Measurements from ENCODE around the gene SLC4A4.
"Not testable (repeated sequence)": the region's sequence is repeated elsewhere in the genome, so short reads cannot be mapped to it uniquely, and the experiment has no call there.

SLC4A4 gene

DNA sequence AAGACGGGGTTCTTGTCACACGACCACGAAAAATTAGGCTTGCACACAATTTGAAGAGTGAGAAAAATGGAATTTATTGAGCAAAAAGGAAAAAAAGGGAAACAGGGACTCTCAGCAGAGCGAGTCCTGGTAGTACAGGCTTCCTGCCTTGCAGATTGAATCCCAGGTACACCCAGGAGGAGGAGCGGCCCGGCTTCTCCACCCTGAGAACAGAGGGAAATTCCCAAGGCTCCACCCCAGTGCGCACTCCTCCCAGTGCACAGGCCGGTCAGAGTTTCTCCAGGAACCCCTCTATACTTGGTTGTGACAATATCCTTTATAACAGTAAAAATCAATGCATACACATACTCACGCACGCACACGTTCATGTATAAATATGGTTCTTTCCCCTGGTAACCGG lies 22.0 kb downstream of the SLC4A4 start:
- no peak for DNase-seq

DNA sequence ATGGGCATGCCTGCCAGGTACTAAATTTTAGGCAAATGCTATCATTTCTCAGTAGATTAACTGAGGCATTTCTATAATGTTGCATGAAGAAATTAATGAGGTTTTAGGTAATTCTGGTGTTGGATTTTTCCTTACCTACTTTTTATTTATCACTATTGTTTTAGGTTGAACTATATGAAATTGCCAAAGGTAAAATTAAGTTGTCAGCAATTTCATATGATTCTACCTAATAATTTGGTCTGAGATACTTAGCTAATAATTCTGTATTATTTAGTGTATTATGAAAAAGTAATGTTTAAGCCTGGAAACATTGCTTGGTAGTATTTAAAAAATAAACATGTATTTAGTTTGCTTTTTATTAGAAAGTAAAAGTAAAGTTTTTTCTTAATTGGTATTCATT lies 22.7 kb downstream of the SLC4A4 start:
- DNase-seq, result no peak

DNA sequence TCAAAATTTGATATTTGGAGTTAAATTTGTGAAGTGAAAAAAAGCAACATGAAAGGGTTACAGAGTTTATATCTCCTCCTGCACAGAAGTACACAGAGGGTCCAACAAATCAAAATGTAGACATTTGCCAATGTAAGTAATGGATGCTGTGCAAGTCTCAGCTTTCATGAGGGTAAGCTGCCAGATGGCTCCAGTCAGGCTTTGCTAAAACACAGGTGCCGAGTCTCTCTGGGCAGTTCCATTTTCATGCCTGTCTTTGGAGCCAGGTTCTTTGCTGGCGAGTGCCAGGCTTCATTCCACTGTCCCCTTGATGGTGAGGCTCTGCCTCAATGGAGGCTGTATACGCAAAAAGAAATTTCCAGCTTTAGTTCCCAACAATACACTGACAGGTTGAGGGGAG lies 27.9 kb downstream of the SLC4A4 start:
- no peak for DNase-seq

DNA sequence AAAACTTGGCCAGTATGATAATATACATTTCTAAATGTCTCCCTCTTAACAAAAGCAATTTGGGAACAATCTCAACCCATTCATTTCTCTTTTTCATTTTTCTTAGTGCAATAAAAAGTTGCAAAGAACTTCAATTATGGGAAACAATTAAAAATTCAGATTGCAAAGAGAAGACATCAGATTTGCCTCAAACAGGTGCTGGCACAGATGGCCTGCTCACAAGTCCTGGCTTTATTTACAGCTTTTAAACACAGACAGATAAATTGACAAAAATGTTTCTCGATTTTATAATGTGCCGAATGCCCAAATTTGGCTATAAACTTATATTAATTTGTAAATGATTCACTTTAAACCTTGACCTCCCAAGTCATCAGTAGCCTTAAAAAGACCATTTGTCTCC lies 28.7 kb downstream of the SLC4A4 start:
- no peak for DNase-seq

DNA sequence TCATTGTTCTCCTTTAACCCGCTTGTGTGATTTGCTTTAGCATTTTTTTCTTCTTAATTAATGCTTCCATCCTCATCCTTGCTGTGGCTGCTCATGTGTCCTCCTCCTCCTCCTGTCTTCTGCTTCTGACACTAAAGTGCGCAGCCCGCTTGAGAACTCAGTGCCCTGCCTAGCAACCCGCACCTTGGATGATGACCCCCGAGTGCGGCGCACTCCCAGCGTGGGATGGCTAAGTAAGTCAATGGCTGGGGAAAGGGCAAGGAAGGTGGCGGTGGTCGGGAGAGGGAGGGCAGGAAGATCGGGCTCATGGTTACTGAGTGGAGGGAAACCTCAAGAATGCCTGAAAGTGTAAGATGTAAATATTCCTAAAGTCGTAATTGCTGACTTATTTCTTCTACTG lies 30.1 kb downstream of the SLC4A4 start:
- no peak for DNase-seq

DNA sequence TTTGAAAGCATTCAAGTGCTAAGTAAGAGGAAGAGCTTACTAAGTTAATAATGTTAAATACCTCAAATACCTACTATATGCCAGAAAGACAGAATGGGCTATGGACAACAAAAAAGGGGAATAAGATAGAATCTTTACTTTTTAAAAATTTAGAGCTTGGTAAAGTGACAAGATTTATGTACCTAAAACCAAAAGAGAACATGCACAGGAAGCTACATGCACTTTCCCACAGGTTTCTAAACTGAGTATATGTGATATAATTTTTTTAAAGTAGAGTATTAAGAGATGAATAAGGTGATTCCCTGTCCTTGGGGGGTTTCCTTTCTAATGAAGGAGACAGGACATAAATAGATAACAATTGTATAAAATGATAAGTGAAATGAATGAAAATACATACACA lies 30.7 kb downstream of the SLC4A4 start:
- no peak for DNase-seq

DNA sequence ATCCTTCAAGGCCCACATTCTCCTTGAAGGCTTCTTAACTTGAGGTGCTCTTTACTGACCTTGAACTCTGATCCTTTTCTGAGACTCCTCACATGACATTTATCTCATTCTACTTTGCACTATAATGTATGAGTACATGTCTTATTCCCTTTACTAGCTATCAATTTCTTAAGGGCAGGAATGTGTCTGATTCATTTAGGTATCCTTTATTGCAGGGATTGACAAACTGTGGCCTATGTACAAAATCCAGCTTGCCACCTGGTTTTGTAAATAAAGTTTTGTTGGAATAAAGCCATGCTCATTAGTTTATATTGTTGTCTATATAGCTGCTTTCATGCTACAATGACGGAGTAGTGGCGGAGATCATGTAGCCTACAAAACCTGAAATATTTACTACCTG lies 36.7 kb downstream of the SLC4A4 start:
- no peak for DNase-seq

DNA sequence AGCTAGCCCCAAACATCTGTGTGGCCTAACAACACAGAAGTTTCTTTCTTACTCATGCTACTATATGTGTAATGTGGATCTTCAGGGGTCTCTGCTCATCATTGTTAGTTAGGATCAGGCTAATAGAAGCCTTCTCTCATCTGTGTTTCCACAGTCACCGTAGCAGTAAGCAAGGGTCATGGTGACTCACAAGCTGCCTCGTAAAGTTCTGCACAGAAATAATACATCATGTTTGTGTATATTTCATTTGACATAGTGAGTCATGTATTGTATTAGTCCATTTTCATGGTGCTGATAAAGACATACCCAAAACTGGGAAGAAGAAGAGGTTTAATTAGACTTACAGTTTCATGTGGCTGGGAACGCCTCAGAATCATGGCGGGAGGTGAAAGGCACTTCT lies 38.7 kb downstream of the SLC4A4 start:
- DNase-seq, result no peak

DNA sequence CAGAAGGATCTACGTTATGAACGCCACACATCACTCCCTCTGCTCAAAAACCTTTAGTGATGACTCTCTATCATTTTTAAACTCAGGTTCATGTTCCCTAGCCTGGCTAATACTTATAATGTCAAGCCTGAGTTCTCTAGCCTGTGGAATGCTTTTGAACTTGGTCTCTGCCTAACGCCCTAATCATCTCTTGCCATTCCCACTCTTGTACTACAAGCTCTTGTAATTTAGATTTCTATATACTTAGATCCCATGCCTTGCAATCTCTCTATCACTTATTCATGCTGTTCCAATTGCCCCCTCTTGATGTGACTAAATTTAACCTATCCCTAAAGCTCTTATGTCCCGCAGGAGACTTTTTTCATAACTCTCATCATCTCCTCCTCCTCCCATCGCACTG lies 40.3 kb downstream of the SLC4A4 start:
- DNase-seq, result no peak

DNA sequence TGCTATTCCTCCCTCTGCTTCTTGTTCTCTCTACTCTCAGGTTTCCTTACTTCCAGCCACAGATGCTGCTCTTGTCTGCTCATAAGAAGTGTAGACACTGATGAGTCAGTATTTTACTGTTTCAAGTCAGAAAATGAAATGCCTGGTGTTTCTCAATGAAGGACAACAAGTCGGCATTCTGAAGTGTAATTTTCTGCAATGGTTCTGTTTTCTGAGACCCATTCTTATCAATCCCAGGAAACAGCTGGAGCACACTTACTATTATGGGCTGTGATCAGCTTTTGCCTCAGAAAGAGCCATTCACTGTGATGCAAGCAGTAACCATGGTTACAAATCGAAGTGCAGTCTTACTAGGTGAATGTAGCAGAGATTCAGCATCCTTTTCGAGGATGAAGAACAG lies 42.0 kb downstream of the SLC4A4 start:
- DNase-seq, result no peak

DNA sequence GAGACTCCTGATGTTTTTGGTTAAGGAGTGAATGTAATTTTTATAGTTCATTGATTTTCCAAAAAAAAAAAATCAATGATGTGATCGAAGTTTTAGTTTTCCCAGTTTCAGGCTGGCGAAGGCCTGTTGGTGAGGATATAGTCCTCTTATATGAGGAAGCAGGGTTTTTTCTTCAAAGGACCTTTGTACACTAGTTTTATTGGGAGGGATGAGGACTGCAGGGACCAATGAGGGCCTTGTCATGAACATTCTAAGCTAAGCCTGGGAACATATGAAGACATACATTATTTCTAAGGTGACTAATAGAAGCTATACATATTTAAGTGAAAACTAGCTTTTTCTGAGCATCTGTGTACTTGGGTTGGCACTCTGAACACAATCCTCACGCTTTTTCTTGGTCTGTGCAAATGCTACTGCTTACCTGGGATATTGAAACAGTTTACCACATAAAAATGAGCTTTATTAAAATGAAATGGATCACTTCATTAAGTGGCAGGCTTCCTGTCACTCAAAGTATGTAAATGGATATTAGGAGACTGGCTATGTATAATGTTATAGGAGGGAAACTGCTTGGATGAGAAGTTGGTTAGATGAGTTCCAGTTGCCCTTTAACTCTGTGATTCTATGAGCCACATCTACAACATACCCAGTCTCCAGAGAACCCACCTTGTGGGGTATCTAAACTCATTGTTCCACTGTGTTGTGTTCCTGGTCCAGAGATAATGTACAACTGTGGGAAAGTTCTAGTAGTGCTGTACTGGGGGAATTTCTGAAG lies 43.5 kb downstream of the SLC4A4 start:
- no peak for DNase-seq

DNA sequence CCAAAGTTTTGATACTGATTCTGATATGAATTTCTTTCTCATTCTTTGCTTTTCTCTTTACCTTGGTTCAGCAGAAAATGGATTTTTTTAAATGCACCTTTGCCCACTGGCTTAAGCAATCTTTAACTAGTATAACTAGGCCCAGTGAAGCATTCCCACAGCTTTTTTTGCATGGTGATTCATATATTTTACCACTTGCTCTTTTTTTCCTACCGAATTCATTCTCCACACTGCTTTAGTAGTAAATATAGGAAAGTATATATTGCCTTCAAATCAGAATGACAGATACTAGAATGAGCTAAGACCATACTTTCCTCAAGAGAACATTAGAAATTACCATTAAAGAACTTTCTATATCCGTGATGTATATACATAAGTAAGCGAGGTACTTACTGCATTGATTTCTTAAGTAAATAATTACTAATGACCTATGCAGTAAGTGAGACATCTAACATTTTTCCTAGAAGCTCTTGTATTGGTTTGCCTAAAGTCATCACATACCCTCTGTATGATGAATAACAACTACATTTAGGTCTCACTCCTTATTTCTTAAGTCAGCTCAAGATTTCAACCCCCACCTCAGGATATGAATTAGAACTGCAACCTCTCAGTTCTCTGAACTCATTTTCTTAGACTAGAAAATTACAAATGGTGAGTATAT lies 44.2 kb downstream of the SLC4A4 start:
- no peak for DNase-seq

DNA sequence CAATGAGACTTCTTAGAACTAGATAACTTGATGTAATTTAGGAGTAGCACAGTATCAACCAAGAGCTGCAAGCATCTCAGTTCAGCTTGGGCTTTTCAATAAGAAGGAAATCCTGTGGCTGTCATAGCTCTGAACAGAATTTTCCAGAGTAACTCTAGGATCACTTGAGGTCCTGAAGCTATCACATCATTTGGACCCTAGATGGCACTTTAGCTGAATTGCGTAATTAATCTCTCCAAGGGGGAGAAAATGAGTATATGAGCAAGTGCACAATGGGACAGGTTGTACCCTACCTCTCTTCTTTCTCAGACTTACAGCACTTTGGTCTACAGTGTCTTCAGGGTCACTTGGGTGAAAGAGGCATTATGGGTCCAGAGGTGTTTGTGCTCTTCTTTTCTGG lies 45.2 kb downstream of the SLC4A4 start:
- no peak for DNase-seq

DNA sequence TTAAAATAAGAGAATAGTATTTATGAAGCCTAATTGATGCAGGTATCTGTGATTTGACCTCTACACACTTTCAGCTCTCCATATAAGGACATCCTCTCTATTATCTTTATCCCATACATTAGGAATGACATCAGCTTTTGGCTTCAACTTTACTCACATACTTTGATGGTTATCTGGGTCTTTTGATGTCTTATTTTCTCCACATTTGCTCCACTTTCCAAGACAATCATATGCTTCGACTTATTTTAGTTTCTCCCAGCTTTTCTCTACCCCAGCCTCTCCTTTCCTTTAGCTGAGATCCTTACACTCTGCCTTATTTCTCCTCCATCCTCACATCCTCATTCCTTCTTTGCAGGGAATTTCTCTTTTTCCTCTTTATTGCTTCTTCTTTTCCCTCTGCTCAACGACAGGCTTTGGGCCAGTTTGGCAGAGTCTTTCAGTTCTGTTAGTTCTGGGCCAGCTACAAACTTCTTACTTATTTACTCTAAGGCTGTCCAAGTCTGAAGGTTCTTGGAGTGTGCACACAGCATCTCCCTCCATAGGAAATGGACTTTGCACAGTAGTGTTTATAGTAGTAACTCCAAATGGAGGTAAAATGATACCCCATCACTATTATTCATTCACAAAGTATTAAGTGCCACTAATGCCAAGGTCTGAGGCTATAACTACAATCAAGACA lies 50.5 kb downstream of the SLC4A4 start:
- no peak for DNase-seq

DNA sequence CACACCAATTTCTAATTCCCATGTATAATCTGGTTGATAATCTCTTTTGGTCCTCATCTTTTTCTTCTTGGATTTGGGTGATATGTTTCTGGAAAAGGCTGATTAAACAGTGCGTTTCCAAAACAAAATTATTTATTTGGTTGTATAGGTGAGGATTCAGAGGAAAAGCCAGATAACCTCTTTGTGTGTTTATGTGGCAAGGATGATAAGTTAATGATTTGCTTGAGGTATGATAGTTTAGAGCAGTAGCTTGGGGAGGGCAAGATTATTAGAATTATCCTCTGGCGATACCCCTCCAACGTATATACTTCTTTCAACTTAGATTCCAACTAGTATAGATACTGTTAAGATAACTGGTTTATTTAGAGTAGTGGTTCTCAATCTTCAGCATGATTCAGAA lies 53.3 kb downstream of the SLC4A4 start:
- no peak for DNase-seq

DNA sequence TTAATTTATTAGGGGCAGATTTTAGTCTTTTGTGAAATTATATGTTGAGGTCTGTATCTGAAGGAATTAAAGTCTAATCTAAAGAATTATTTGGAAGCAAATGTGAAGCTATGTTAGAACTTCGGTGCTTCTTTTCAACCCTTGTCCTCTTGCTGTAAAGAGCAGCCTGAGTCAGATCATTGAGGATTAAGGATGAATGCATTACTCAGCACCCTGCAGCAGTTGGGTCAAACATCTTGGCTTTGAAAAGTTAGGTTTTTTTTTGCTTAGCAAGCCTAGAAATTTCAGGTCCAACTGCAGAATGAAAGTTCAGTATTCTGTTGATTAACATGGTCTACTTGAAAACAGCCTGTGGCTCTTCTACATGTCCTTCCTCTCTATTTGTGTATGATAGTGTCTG lies 57.6 kb downstream of the SLC4A4 start:
- DNase-seq, result no peak

DNA sequence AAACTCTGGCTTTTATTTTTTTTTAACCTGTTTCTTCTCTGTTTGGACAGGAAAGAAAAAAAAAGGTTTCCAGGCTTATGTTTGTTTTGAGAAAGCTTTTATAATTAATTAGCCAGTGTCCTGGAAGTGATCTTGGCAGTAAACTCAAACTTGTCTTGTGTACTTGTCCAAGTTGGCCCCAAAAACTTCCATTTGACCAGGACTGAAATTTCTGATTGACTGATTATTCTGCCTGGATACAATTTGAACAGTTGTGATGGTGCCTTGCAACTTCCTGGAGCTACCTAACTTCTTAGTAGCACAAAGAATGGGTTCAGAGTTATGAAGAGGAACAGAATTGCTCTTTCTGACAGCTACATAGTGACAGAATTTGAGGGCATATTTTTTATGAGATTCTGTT lies 62.0 kb downstream of the SLC4A4 start:
- no peak for DNase-seq

DNA sequence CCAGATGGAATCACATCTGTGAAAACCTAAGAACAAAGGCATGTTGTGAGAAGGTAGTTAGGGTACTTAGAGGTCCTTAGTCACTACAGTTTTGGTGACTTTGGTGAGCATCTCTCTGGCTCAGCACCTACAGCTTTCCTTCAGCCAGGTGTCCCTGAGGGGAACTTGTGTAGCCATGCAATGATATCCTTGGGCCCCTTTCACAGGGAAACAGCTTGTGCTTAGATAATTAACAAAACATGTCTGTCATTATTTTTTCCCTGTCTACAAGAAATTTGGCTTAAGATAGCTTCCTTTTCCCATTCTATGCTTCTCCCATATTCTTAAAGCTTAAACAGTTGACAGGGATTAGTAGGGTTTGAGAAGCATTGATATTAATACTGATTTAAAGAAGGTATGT lies 63.8 kb downstream of the SLC4A4 start:
- no peak for DNase-seq

DNA sequence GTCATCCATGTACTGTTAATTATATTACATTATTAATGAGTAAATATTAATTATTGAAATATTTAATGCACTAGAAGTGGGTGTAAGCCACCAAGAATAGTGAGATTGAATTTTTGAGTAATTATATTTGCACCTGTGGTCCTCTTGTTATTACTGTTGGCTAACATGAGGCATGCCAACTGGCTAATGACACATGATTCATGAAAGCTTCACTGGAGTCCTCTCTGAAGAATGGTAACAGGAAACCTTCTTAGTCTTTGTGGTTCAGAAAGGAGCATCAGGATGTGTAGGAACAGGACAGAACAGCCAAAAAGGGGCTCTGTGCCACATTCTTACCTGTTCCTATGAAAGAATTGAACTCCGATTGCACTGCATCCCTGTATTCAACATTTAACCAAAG lies 65.2 kb downstream of the SLC4A4 start:
- DNase-seq, result no peak

DNA sequence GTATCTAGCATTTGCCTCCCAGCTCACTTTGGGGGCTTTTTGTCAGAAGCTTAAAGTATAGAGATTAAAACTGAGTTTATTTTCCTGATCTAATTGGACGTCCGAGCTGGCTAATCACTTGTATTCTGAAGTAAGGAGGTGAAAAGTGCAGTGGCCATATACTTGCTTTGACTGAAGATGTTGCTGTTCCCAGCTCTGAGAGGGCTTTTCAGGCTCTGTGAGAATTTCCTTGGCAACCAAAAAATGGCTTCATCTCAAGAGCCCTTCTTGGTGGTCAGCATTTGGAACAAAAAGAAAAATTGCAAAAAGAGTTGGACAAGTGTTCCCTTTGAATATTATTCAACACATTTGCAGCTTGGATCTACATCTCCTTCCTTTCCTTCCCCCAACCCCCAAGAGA lies 67.0 kb downstream of the SLC4A4 start:
- no peak for DNase-seq

DNA sequence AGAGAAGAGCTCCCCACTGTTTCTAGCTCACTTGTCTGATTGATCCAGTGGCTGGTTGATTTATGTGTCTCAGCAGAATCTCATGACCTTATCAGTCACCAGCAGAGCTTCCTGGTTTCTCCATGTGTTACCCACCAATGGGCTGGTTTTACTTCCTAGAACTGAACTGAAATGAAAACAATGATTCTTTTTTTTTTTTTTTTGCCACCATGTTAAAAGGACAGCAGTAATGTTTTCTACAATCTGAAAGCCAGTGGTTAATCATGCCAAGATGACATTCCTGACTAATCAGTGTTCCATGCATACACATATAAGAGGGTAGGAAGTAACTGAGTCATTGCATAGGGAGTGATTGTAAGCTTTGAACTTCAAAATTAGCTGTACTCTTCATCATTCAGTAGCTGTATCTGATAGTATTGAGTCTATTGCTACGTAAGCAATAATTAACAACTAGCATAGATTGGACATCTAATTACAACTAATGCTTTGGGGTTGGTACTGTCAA lies 67.7 kb downstream of the SLC4A4 start:
- no peak for DNase-seq

DNA sequence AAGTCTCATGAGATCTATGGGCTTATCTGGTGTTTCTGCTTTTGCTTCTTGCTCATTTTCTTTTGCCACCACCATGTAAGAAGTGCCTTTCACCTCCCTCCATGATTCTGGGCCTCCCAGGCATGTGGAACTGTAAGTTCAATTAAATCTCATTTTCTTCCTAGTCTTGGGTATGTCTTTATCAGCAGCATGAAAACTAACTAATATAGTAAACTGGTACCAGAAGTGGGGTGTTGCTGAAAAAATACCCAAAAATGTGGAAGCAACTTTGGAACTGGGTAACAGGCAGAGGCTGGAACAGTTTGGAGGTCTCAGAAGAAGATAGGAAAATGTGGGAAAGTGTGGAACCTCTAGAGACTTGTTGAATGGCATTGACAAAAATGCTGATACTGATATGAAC lies 70.1 kb downstream of the SLC4A4 start:
- not testable (repeated sequence) for DNase-seq

DNA sequence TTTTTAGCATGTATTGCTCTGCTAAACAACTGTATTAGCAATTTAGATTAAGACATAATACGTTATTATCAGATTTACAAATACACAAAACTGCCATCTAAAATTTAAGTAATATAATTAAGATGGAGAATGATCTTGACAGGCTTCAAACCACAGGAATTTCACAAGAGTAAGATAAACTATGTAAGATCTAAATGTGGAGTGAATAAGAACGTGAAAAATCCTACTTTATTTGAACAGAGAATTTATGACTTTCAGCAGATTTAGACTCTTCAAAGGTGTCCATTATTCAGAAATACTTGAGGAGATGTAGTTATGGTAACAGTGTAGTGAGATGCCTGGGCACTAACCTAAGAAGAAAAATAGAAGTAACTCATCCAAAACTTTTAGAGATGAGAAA lies 73.2 kb downstream of the SLC4A4 start:
- no peak for DNase-seq

DNA sequence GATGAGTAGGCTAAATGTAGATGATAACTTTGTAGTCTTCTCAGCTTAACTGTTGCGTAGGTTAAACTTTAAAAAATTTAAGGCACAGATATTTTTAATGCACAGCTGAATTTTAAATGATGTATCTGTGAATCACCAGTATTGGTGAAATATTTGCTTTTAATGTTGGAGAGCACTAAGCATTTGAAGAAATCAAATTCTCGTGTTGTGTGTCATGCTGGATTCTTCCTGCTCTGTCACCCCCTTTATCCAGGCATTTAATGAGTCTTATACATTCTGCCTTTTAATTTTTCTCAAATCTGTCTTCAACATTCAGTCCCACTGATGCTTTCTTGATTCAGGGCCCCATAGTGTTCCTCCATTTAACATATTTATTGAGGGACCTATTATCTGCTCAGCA lies 76.7 kb downstream of the SLC4A4 start:
- DNase-seq, result no peak

Measured in activated CD8-positive, alpha-beta memory T cell treated with anti-CD3 and anti-CD28 coated beads, Interleukin-2, amount 50 U/mL, for 48 hours (primary cell).